Measurements from ENCODE around the gene ARAP3.

ARAP3 gene

DNA sequence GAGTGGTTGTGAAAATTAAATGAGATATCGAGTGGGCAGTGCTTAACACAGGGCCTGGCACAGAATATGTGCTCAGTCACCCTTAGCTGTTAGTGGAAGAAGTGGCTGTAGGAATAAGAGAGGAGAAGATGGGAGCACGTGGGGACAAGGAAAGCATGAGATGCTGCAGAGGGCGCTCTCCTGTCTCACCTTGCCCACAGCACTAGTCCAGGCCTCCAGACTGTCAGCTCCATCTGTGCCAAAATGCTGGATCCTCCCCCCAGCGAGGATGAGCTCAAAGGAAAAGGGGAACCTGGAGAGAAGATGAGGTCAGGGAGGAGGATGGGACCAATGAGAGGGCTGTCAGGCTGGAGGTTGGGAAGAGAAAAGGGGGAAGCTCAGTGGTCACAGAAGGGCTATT is 12.5 kb downstream of the ARAP3 start:
- DNase-seq: no peak

DNA sequence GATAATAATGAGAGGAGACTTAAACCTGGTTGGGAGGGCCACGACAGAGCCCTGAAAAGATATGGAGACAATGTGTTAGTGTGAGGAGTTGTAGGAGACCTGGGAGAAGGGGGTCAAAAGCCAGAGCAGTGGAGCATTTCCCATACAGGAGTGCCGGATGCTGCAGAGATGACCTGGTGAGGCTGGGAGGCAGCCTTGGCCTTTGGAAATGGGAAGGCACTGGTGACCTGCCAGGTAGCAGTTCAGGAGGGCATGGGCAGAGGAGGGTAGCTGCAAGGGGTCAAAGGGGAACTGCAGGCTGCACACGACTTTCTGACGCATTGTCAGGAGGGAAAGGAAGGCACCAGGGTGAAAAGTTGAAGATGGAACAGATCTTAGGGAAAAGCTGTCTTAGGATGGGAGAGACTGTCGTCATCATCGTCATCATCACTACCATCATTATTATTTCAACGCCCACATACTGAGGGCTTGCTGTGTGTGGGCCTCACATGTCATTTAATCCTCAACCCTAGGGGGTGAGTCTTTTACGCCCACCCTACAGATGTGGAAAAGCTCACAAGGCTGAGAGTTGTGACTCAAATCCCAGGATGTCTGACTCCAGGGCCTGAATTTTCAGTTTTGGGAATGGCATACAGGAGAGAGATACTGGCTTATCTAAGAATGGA is 13.3 kb downstream of the ARAP3 start:
- no peak for DNase-seq

- DNase-seq: no peak
Observed at GRCh38 chr5:141665995-141666940, 15.8 kb downstream of the ARAP3 start.

- DNase-seq: peak; percentile 52
Observed at GRCh38 chr5:141664733-141665461, 17.1 kb downstream of the ARAP3 start.

DNA sequence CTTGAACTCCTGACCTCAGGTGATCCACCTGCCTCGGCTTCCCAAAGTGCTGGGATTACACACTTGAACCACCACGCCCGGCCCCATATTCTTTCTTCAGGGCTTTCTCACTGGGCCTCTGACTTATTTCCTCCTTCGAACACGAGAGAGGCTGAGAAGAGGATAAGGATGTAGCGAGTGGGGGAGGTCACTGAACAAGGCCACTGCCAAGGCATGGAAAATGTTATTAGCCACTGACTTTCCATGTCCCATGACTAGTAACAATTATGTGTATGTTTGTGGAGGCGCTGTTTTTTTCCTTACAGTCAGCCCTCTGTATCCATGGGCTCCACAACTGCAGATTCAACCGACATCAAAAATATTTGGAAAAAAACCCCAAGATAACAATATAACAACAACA is 18.5 kb downstream of the ARAP3 start:
- DNase-seq: no peak

DNA sequence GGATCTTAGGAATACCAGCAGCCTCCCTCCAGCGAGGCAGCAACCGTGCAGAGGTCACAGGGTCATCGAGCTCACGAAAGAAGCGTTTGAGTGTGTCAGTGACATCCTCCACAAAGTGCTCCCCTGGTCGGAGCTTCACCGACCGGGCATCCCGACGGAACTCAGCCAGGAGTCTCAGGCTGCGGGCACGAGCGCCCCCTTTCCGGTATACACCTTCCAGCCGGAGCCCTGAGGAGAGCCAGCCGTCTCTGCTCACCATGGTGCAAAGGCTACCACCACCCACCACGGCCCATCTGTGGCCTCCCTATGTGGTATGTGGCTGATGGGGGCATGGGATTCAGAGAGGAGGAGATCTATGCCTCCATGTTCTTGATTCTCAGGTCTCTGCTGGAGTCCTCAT is 20.0 kb downstream of the ARAP3 start:
- DNase-seq: no peak

DNA sequence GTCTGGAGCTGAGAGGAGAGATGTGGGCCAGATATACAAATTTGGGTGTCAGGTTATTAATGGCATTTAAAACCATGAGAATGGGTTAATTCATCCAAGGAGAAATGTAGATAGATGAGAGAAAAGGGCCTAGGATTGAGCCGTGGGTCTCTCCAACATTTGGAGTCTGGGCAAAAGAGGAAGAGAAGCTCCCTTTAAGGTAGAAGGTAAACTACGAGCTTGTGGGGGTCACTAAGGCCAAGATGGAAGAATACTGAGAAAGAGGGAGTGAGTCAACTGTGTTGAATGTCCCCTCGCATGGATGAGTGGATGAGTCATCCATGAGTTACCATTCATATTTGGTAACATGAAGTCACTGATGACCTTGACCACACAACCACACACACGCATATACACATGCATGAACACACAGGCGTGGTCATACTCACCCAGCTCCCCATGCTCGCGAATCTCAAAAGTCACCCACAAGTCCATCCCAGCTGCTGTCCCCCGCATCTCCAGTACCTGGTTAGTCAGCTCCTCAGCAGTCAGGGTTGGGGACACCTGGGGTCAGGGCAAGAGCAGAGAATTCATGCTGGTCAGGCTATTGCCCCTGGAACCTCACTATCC is 24.0 kb downstream of the ARAP3 start:
- no peak for DNase-seq

GRCh38 chr5:141657404-141657803 is 24.6 kb downstream of the ARAP3 start:
- DNase-seq: no peak

GRCh38 chr5:141656396-141656795 is 25.6 kb downstream of the ARAP3 start:
- no peak for DNase-seq

GRCh38 chr5:141655020-141655419 is 27.0 kb downstream of the ARAP3 start:
- no peak for DNase-seq

DNA sequence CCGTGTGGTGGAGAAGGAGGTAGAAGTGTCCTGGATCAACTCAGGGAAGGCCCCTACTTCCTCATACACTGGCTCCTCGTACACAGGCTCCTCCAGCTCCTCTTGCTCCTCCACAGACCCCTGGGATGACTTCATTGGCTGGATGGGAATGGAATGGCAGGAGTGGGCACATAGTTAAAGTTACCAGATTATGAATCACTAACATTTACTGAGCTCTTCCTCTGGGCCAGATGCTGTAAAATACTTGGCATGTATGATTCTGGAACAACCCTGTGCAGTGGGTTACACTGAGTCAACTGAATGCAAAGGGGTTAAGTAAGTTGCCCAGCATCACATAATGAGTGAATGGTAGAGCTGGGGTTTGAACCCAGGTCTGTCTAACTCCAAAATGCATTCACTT is 27.7 kb downstream of the ARAP3 start:
- no peak for DNase-seq

- DNase-seq: no peak
Observed at GRCh38 chr5:141651728-141652105, 30.3 kb downstream of the ARAP3 start.

GRCh38 chr5:141650851-141651727 is 30.9 kb downstream of the ARAP3 start, which contains the start of gene FCHSD1:
Gene FCHSD1, minus strand, starts transcription at chr5:141651418. Its CDS starts 50 bp downstream, at chr5:141651368.
- no peak for DNase-seq

DNA sequence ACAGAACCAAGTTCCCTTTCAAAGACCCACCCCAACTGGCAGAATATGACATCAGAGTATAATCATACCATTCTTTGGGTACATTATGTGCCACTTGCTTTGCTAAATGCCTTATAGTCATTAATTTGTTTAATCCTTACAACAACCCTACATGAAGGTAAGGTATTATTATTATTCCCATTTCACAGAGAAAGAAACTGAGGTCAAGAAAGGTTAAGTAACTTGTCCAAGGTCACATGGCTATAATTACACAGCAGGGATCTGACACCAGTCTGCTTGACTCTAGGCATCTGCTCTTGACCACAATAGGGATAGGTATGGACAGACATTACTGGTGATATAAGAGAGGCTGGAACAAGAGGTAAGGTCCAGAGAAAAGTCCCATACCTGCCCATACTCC is 32.1 kb downstream of the ARAP3 start:
- no peak for DNase-seq

DNA sequence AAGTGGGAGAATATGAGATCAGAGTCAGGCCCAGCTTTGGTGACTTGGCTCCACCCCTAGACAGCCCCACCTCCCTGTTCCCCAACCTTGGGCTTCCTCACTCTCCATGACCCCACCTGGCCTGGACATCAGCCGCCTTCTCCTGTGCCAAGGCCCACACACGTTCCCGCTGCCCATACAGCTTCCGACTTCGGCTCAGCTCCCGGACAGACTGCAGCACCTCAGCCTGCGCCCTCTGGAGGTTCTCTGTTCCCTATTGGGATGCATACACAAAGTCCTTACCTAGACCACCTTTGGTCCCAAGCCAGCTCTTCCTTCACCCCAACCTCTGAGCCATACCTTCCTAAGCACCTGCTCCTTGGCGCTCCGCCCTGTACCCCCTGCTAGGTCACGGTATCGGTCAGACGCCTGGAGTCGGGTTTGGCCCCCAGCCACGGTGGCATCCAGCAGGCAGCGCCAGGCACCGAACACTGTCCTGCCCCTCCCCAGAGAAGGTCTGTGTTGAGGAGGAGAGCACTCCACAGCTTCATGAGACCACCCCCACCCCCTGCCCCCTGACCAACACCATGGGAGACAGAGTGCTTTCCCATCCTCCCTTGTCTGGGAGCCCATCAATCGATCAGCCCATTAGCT is 32.9 kb downstream of the ARAP3 start:
- no peak for DNase-seq

DNA sequence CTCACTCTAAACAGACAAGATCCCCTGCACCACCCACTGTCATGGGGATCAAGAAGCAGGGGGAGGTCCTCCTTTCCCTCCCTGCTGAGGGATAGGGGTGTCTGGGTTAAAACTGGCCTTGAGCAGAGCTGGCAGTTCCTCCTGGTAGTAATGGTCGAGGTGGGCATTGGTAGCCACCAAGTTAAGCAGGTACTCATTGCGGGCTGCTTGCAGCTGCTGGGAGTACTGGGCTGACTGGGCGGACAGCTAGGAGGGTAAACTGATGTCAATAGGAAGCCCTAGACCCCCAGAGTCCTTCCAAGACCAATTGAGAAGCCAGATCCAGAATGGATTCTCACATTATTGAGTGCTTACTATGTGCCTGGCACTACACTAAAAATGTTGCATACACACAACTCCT is 34.2 kb downstream of the ARAP3 start:
- DNase-seq: no peak

GRCh38 chr5:141647242-141647641 is 34.8 kb downstream of the ARAP3 start:
- DNase-seq: no peak

DNA sequence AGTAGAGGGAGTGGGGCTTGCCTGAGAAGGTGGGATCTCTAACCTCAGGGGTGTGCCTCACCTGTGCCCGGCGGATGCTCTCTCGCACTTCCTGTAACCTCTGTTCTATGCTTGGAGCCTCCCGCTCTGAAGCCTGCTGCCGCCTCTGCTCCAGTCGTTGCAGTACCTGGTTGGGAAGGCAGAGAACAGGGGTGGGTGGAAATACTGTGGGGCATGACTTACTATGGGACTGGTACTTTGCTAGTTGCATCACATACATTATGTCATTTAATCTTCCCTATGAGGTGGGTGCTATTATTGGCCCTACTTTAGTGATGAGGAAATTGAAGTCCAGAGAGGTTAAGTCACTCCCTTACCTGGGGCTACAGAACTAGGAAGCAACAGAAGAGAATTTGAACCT is 36.0 kb downstream of the ARAP3 start:
- no peak for DNase-seq

DNA sequence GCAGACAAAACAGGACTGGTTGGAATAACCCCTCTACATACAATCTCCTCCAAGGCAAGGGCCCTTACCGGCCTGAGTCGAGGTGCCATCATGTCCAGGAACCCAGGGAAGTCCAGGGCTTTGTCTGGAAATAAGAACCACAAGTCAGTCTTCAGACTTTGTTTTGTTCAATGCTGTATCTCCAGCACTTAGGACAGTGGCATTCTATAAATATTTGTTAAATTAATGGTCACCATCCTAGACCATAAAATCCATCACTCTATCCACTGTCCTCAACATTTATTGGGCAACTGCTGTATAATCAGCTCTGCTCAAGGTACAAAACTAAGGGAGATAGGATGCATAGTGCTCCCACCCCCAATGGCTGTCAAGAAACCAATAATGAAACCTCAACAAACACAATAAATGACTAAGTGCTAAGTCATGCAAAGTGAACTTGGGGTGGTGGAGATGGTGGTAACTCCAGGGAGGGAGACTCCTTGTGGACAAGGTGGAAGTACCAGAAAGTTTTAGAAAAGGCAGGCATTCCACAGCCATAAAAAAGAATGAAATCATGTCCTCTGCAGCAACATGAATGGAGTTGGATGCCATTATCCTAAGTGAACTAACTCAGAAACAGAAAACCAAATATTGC is 40.3 kb downstream of the ARAP3 start:
- peak; percentile 1 for DNase-seq

- no peak for DNase-seq
Observed at GRCh38 chr5:141640698-141641097, 41.3 kb downstream of the ARAP3 start.

DNA sequence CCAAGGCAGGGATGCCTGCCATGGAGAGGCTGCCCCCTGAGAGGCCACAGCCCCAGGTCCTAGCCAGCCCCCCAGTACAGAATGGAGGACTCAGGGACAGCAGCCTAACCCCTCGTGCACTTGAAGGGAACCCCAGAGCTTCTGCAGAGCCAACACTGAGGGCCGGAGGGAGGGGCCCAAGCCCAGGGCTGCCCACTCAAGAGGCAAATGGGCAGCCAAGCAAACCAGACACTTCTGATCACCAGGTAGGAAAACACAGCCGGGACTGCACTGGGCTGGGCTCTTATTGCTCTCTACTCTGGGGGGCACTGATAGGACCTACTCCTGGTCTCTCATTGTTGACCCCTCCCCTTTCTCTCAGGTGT is 42.0 kb downstream of the ARAP3 start:
- DNase-seq: no peak

All from GDM1 (cell line).